Astrocyte (in vitro differentiated cells and primary cell): ENCODE data around the gene ATL2. TPM values are rescaled to one million over a fixed set of nuclear protein-coding genes. Genes with fewer than 3 reads are reported as not detected.
"Not testable (repeated sequence)": the region's sequence is repeated elsewhere in the genome, so short reads cannot be mapped to it uniquely, and the experiment has no call there.

ENCODE experiments used
- DNase-seq: peaks from one replicate; pipeline ENCODE4 v3.0.0-alpha.2; 2010; ENCODE audit warnings: low read depth
- FAIRE-seq: peaks from 2 replicates; lab custom pipeline; 2011; peaks lifted over from hg19 to GRCh38; lab: Jason Lieb, UNC
- H2AFZ ChIP-seq: 2 replicates; pipeline ENCODE4 v1.6.0; 2012; ENCODE audit warnings: low read depth, low read length, inconsistent platforms
- H3K27ac ChIP-seq: 2 replicates; pipeline ENCODE4 v1.5.1; 2011; ENCODE audit warnings: low read depth, low read length, inconsistent platforms
- H3K27me3 ChIP-seq: 2 replicates; pipeline ENCODE4 v1.6.0; 2011; ENCODE audit warnings: low read length, inconsistent platforms; ENCODE audit not compliant: insufficient read depth
- H3K36me3 ChIP-seq: 2 replicates; pipeline ENCODE4 v1.5.1; 2011; ENCODE audit warnings: low read length, inconsistent platforms; ENCODE audit not compliant: insufficient read depth
- H3K4me1 ChIP-seq: 2 replicates; pipeline ENCODE4 v1.5.1; 2011; ENCODE audit warnings: low read length, inconsistent platforms; ENCODE audit not compliant: insufficient read depth
- H3K4me2 ChIP-seq: 2 replicates; pipeline ENCODE4 v1.6.0; 2012; ENCODE audit warnings: low read length, inconsistent platforms
- H3K4me3 ChIP-seq: 2 replicates; pipeline ENCODE4 v1.5.1; 2011; ENCODE audit warnings: low read depth, mild to moderate bottlenecking, low read length, inconsistent platforms; ENCODE audit not compliant: insufficient read depth
- H3K79me2 ChIP-seq: 2 replicates; pipeline ENCODE4 v1.6.0; 2012; ENCODE audit warnings: mild to moderate bottlenecking, low read length, inconsistent platforms; ENCODE audit not compliant: insufficient read depth
- H3K9ac ChIP-seq: 2 replicates; pipeline ENCODE4 v1.6.0; 2012; ENCODE audit warnings: mild to moderate bottlenecking, low read length, inconsistent platforms
- H3K9me3 ChIP-seq: 2 replicates; pipeline ENCODE4 v1.5.1; 2012; ENCODE audit warnings: low read depth, mild to moderate bottlenecking, low read length, inconsistent platforms; ENCODE audit not compliant: insufficient read depth
- H4K20me1 ChIP-seq: 2 replicates; pipeline ENCODE4 v1.6.0; 2012; ENCODE audit warnings: low read length, inconsistent platforms; ENCODE audit not compliant: insufficient read depth
- H3K27ac Mint-ChIP-seq: one replicate; pipeline ENCODE4 v1.8.0; 2021; ENCODE audit warnings: mild to moderate bottlenecking, mixed read lengths; ENCODE audit not compliant: unreplicated experiment
- H3K27me3 Mint-ChIP-seq: one replicate; pipeline ENCODE4 v1.8.0; 2021; ENCODE audit warnings: low read depth, mixed read lengths; ENCODE audit not compliant: unreplicated experiment
- H3K36me3 Mint-ChIP-seq: one replicate; pipeline ENCODE4 v1.8.0; 2021; ENCODE audit warnings: low read depth, mixed read lengths; ENCODE audit not compliant: unreplicated experiment
- H3K4me1 Mint-ChIP-seq: one replicate; pipeline ENCODE4 v1.8.0; 2021; ENCODE audit warnings: low read depth, mixed read lengths; ENCODE audit not compliant: unreplicated experiment
- H3K4me3 Mint-ChIP-seq: one replicate; pipeline ENCODE4 v1.8.0; 2021; ENCODE audit warnings: mild to moderate bottlenecking, moderate library complexity, mixed read lengths; ENCODE audit not compliant: unreplicated experiment
- H3K9me3 Mint-ChIP-seq: one replicate; pipeline ENCODE4 v1.8.0; 2021; ENCODE audit warnings: mild to moderate bottlenecking, mixed read lengths; ENCODE audit not compliant: unreplicated experiment
- EZH2 ChIP-seq: IDR thresholded peaks from 2 replicates; pipeline ENCODE4 v1.6.1; 2012; ENCODE audit warnings: mild to moderate bottlenecking, low read length, inconsistent platforms; ENCODE audit not compliant: insufficient read depth
- total RNA-seq: library from RNA; stranded (reverse); gene quantifications from 2 replicates; pipeline ENCODE4 v1.2.1, GENCODE V29; 2021
- TF ChIP-seq, protein P1 (sequence below): IDR thresholded peaks from 2 replicates; pipeline ENCODE4 v1.5.1; 2011; ENCODE audit warnings: low read depth, mild to moderate bottlenecking, inconsistent platforms, low read length, moderate library complexity; ENCODE audit not compliant: insufficient read depth

Gene ATL2
- total RNA-seq, 1 donor from 2014 or later: 34.9 TPM

DNA sequence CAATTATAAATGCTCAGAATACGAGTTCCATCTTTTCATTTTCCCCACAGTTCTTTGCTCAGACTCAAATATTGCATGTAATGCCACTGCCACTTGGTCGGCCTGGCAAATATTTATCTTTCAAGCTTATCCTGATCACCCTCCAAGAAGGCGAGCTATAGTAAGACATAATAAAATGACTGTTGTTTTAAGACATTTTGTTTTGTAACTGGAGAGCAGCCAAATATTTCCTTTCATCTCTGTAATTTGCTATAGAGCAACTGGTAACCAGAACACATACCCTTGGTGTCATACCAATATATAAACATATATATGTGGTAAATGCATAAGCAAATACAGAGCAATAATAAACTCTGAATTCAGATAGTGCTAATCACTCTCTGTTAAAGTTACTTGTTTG, 7.3 kb upstream of the ATL2 start:
- FAIRE-seq: no peak
- TF ChIP-seq EZH2: no peak
- no peaks in the 10 kb centered on the region for H3K36me3 Mint-ChIP-seq
- Histone ChIP-seq H3K27ac (no peak overlapping the region), H2AFZ (no peak overlapping the region), H3K9me3 (no peaks in the 10 kb centered on the region), H3K36me3 (no peaks in the 10 kb centered on the region), H3K79me2 (no peaks in the 10 kb centered on the region), H3K4me2 (no peak overlapping the region), H3K27me3 (peaks cover 12% of the 10 kb centered on the region), H4K20me1 (no peaks in the 10 kb centered on the region), H3K4me1 (no peaks in the 10 kb centered on the region), H3K4me3 (no peak overlapping the region), H3K9ac (no peak overlapping the region)
- no peak overlapping the region for H3K4me3 Mint-ChIP-seq
- H3K27me3 Mint-ChIP-seq: peaks cover 2% of the 10 kb centered on the region
- H3K9me3 Mint-ChIP-seq: no peaks in the 10 kb centered on the region
- no peak for DNase-seq
- H3K4me1 Mint-ChIP-seq: no peaks in the 10 kb centered on the region
- H3K27ac Mint-ChIP-seq: no peak overlapping the region

DNA sequence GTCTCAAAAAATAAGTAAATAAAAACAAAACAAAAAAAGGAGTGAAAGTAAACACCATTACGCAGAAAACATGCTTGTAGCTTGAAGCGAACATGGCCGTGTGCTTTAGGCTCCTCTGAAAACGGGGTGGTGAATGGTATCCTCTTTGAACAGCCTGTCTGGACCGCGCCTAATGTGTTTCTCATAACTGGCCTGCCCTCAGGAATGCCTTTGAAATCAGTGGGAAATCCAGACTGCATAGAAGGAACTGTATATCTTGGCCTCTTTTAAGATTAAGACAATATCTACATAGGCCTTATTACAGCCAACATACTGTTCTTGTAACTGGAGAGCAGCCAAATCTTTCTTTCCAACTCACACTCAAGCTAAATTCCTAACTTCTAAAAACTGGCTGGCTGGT, 6.7 kb upstream of the ATL2 start:
- not testable (repeated sequence) for H3K27me3 Mint-ChIP-seq, H4K20me1 ChIP-seq, H3K27ac Mint-ChIP-seq, H3K36me3 ChIP-seq, H3K4me1 ChIP-seq, H3K9me3 Mint-ChIP-seq, H3K4me1 Mint-ChIP-seq, H3K27ac ChIP-seq, H3K4me3 Mint-ChIP-seq, H3K9ac ChIP-seq, H3K9me3 ChIP-seq, H3K4me3 ChIP-seq, H3K4me2 ChIP-seq, H3K79me2 ChIP-seq, FAIRE-seq, H2AFZ ChIP-seq, H3K27me3 ChIP-seq, H3K36me3 Mint-ChIP-seq
- peak; percentile 38 for DNase-seq

DNA sequence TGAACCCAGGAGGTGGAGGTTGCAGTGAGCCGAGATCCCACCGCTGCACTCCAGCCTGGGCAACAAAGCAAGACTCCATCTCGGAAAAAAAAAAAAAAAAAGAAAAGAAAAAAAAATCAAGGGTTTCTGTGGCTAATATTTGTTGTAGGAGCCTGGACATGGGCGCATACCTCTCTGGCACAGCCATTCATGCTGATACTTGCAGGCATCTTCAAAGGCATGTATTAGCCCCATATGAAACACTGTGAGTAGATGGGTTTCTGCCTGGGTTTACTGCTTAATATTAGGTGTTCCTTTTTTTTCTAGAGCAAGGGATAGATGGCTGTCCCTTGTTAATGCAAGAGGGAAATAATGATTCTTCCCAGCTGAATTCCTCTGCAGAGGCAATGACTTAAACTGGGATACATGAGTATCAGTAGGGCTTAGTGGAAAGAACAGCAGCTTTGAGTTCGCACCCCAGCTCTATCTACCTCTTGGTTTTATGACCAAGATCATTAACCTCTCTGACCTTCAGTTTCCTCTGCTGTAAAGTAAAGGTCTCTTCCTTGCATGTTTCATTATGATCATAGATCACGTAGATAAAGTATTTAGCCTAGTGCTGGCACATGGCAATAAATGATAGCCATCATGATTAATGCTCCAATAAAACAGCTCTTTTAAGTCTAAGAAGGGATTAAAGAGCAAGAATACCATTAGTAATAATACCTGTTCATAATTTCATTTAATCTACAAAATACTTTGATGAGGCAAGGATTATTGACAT, 4.5 kb upstream of the ATL2 start:
- Histone ChIP-seq H3K9ac (no peak overlapping the region), H3K27me3 (peaks cover 6% of the 10 kb centered on the region), H3K4me2 (no peak overlapping the region), H4K20me1 (no peaks in the 10 kb centered on the region), H3K4me3 (no peak overlapping the region), H3K4me1 (peaks cover 3% of the 10 kb centered on the region), H2AFZ (no peak overlapping the region), H3K79me2 (peaks cover under 1% of the 10 kb centered on the region), H3K9me3 (no peaks in the 10 kb centered on the region), H3K27ac (no peak overlapping the region), H3K36me3 (no peaks in the 10 kb centered on the region)
- peaks cover 2% of the 10 kb centered on the region for H3K27me3 Mint-ChIP-seq
- no peak for TF ChIP-seq EZH2
- TF ChIP-seq, protein P1, sequence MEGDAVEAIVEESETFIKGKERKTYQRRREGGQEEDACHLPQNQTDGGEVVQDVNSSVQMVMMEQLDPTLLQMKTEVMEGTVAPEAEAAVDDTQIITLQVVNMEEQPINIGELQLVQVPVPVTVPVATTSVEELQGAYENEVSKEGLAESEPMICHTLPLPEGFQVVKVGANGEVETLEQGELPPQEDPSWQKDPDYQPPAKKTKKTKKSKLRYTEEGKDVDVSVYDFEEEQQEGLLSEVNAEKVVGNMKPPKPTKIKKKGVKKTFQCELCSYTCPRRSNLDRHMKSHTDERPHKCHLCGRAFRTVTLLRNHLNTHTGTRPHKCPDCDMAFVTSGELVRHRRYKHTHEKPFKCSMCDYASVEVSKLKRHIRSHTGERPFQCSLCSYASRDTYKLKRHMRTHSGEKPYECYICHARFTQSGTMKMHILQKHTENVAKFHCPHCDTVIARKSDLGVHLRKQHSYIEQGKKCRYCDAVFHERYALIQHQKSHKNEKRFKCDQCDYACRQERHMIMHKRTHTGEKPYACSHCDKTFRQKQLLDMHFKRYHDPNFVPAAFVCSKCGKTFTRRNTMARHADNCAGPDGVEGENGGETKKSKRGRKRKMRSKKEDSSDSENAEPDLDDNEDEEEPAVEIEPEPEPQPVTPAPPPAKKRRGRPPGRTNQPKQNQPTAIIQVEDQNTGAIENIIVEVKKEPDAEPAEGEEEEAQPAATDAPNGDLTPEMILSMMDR: no peak
- FAIRE-seq (no peak), DNase-seq (no peak)
- H3K4me1 Mint-ChIP-seq: no peaks in the 10 kb centered on the region
- H3K27ac Mint-ChIP-seq: no peak overlapping the region
- no peak overlapping the region for H3K4me3 Mint-ChIP-seq
- no peaks in the 10 kb centered on the region for H3K36me3 Mint-ChIP-seq
- peaks cover 1% of the 10 kb centered on the region for H3K9me3 Mint-ChIP-seq
